ENCODE results near the gene GPR137.

DNA sequence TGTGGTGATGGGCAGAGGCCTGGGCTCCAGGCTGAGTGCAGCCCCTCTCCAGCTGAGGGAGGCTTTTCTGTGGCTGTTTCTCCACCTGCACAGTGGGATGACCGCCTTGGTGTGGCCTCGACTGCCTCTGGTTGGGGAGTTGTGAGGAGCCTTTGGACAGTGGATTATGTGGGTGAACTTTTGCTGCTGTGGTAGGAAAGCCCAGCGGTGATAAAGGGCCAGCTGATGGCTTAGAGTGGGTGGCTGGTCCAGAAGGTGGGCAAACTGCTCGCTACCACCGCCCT, 18.3 kb downstream of the GPR137 start:
- TF ChIP-seq, protein P1, sequence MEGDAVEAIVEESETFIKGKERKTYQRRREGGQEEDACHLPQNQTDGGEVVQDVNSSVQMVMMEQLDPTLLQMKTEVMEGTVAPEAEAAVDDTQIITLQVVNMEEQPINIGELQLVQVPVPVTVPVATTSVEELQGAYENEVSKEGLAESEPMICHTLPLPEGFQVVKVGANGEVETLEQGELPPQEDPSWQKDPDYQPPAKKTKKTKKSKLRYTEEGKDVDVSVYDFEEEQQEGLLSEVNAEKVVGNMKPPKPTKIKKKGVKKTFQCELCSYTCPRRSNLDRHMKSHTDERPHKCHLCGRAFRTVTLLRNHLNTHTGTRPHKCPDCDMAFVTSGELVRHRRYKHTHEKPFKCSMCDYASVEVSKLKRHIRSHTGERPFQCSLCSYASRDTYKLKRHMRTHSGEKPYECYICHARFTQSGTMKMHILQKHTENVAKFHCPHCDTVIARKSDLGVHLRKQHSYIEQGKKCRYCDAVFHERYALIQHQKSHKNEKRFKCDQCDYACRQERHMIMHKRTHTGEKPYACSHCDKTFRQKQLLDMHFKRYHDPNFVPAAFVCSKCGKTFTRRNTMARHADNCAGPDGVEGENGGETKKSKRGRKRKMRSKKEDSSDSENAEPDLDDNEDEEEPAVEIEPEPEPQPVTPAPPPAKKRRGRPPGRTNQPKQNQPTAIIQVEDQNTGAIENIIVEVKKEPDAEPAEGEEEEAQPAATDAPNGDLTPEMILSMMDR (conservative IDR thresholded peaks at IDR 0.05; ENCODE audit: low read depth in 2 of 2), result no peak
- TF ChIP-seq POLR2AphosphoS5 (IDR thresholded peaks at IDR 0.05; ENCODE audit: low read depth) (no peak), EZH2 (IDR thresholded peaks at IDR 0.05; ENCODE audit: low read depth, unreplicated experiment) (no peak), CREB1 (CRISPR knock-in tag; IDR thresholded peaks at IDR 0.05; ENCODE audit: low read depth) (no peak), EZH2phosphoT487 (IDR thresholded peaks at IDR 0.05; ENCODE audit: unreplicated experiment) (no peak), JUNB (IDR thresholded peaks at IDR 0.05; ENCODE audit: unreplicated experiment) (no peak), ZNF331 (CRISPR knock-in tag; IDR thresholded peaks at IDR 0.05; ENCODE audit: low read depth) (no peak), NANOG (IDR thresholded peaks at IDR 0.05; ENCODE audit: borderline replicate concordance) (no peak), STAT1 (IDR thresholded peaks at IDR 0.05; ENCODE audit: unreplicated experiment) (no peak)
- TF ChIP-seq, protein P2, sequence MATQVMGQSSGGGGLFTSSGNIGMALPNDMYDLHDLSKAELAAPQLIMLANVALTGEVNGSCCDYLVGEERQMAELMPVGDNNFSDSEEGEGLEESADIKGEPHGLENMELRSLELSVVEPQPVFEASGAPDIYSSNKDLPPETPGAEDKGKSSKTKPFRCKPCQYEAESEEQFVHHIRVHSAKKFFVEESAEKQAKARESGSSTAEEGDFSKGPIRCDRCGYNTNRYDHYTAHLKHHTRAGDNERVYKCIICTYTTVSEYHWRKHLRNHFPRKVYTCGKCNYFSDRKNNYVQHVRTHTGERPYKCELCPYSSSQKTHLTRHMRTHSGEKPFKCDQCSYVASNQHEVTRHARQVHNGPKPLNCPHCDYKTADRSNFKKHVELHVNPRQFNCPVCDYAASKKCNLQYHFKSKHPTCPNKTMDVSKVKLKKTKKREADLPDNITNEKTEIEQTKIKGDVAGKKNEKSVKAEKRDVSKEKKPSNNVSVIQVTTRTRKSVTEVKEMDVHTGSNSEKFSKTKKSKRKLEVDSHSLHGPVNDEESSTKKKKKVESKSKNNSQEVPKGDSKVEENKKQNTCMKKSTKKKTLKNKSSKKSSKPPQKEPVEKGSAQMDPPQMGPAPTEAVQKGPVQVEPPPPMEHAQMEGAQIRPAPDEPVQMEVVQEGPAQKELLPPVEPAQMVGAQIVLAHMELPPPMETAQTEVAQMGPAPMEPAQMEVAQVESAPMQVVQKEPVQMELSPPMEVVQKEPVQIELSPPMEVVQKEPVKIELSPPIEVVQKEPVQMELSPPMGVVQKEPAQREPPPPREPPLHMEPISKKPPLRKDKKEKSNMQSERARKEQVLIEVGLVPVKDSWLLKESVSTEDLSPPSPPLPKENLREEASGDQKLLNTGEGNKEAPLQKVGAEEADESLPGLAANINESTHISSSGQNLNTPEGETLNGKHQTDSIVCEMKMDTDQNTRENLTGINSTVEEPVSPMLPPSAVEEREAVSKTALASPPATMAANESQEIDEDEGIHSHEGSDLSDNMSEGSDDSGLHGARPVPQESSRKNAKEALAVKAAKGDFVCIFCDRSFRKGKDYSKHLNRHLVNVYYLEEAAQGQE (IDR thresholded peaks at IDR 0.05; ENCODE audit: unreplicated experiment), result no peak
- TF ChIP-seq, protein P3, sequence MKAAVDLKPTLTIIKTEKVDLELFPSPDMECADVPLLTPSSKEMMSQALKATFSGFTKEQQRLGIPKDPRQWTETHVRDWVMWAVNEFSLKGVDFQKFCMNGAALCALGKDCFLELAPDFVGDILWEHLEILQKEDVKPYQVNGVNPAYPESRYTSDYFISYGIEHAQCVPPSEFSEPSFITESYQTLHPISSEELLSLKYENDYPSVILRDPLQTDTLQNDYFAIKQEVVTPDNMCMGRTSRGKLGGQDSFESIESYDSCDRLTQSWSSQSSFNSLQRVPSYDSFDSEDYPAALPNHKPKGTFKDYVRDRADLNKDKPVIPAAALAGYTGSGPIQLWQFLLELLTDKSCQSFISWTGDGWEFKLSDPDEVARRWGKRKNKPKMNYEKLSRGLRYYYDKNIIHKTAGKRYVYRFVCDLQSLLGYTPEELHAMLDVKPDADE (IDR thresholded peaks at IDR 0.05), result no peak

Measured in GM23338 (cell line).